OCI-LY1 (cell line): ENCODE data around the gene CA7.

Experiments used
- CTCF ChIP-seq: fragments of 200-600 bp; sonication (generic), shearing (Covaris generic); IDR thresholded peaks from 2 replicates; pipeline ENCODE4 v1.5.1; 2017; ENCODE audit warnings: mild to moderate bottlenecking, antibody characterized with exemption, low read length, moderate library complexity, mixed read lengths
- EZH2 ChIP-seq: fragments of 200-600 bp; sonication (generic), shearing (Covaris generic); IDR thresholded peaks from 2 replicates; pipeline ENCODE4 v1.8.0; 2017; ENCODE audit warnings: borderline replicate concordance, mixed run types, mild to moderate bottlenecking, antibody characterized with exemption, low read length, moderate library complexity, mixed read lengths

GRCh38 chr16:66894948-66895688 is 50.9 kb downstream of the CA7 start:
- peak; percentile 88 for TF ChIP-seq CTCF
- TF ChIP-seq EZH2, result no peak
